ENCODE data around the gene DPF3. TPM values are rescaled to one million over a fixed set of nuclear protein-coding genes. Genes with fewer than 3 reads are reported as not detected.

The DPF3 gene
- polyA plus RNA-seq, 2 of the 4 experiments (the other 2 are of a cell fraction), result 0.05 to 0.09 TPM

DNA sequence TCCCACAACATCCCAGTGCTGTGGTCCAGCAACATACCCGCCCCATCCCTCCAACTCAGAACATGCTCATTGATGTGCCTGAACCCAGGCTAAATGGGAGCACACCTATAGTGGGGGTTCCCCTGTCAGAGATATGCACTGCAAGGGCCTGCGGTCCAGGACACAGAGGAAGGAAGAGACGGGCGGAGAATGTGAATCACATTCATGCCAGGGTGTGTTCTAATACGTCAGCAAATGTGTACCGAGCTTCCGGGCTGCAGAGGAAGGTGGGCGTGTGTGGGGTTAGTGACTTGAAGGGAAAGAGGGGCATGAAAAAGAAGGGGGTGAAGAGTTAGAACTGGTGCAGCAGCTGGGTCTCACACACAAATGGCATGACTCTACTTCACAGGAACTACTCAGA is 83.7 kb downstream of the DPF3 start:
- no peak for FAIRE-seq
- POLR2A ChIA-PET, result no interaction called here

DNA sequence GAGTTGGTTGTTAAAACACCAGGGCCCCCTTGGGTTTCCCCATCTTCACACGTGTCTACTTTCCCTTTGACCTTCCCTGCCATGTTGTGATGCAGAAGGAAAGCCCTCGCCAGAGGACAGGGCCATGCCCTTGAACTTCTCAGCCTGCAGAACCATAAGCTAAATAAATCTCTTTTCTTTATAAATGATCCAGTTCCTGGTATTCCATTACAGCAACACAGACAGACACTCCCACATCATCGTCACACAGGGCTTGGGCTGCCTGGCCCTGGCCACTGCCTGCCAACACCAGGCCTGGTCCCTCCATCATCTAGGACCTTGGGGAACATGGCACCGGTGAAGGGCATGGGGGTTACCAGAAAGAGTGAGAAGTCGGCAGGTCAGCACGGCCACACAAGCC is 84.8 kb downstream of the DPF3 start:
- no peak overlapping the region for H3K27ac ChIP-seq
- CTCF ChIA-PET, result interaction anchor here (0.9 to 2.0 kb wide), 2 partner anchors 28 to 295 kb away, joined by 4 to 7 read pairs; no protein-coding TSS in a partner anchor
- FAIRE-seq (no peak), ATAC-seq (no peak), DNase-seq (ENCODE audit: low read depth in 1 of 2, low spot score in 1 of 2) (no peak)
- H3K4me3 ChIP-seq, result no peak overlapping the region
- 40% methylated on average over 5 of the region's 6 CpGs for WGBS (ENCODE audit: missing lambda C conversion rate)
- H3K4me2 ChIP-seq, result no peak overlapping the region
- no peaks in the 10 kb centered on the region for H3K4me1 ChIP-seq
- H3K9me3 ChIP-seq, result no peaks in the 10 kb centered on the region
- POLR2A ChIA-PET, result no interaction called here
- TF ChIP-seq ZFP36 (IDR thresholded peaks at IDR 0.05; ENCODE audit: borderline replicate concordance, partially characterized antibody) (no peak), ESRRA (IDR thresholded peaks at IDR 0.05; ENCODE audit: borderline replicate concordance, low read length) (no peak), RNF2 (IDR thresholded peaks at IDR 0.05; ENCODE audit: borderline replicate concordance, low read depth) (no peak), FOSL2 (IDR thresholded peaks at IDR 0.05) (no peak), FOSL2 (CRISPR knock-in tag; IDR thresholded peaks at IDR 0.05) (no peak), NR3C1 (IDR thresholded peaks at IDR 0.05) (no peak), EHMT2 (IDR thresholded peaks at IDR 0.05; ENCODE audit: low read depth) (no peak), CEBPB (IDR thresholded peaks at IDR 0.05) (no peak), ZSCAN20 (CRISPR knock-in tag; IDR thresholded peaks at IDR 0.05) (no peak), MYC (IDR thresholded peaks at IDR 0.05; ENCODE audit: borderline replicate concordance, low read length) (no peak), BHLHE40 (IDR thresholded peaks at IDR 0.05; ENCODE audit: low read depth, low read length) (no peak), POLR2AphosphoS2 (conservative IDR thresholded peaks at IDR 0.05; ENCODE audit: low read length) (no peak), RAD21 (conservative IDR thresholded peaks at IDR 0.05 in 1 of 2, IDR thresholded peaks at IDR 0.05 in 1 of 2) (no peak), GATA3 (IDR thresholded peaks at IDR 0.05; ENCODE audit: borderline replicate concordance) (no peak), ZC3H11A (IDR thresholded peaks at IDR 0.05) (no peak)
- TF ChIP-seq, protein P1, sequence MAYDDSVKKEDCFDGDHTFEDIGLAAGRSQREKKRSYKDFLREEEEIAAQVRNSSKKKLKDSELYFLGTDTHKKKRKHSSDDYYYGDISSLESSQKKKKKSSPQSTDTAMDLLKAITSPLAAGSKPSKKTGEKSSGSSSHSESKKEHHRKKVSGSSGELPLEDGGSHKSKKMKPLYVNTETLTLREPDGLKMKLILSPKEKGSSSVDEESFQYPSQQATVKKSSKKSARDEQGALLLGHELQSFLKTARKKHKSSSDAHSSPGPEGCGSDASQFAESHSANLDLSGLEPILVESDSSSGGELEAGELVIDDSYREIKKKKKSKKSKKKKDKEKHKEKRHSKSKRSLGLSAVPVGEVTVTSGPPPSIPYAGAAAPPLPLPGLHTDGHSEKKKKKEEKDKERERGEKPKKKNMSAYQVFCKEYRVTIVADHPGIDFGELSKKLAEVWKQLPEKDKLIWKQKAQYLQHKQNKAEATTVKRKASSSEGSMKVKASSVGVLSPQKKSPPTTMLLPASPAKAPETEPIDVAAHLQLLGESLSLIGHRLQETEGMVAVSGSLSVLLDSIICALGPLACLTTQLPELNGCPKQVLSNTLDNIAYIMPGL (CRISPR knock-in tag; IDR thresholded peaks at IDR 0.05; ENCODE audit: borderline replicate concordance), result no peak
- TF ChIP-seq, protein P2, sequence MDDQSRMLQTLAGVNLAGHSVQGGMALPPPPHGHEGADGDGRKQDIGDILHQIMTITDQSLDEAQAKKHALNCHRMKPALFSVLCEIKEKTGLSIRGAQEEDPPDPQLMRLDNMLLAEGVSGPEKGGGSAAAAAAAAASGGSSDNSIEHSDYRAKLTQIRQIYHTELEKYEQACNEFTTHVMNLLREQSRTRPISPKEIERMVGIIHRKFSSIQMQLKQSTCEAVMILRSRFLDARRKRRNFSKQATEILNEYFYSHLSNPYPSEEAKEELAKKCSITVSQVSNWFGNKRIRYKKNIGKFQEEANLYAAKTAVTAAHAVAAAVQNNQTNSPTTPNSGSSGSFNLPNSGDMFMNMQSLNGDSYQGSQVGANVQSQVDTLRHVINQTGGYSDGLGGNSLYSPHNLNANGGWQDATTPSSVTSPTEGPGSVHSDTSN (IDR thresholded peaks at IDR 0.05), result no peak

More for the DNA sequence above, 83.7 kb downstream of the DPF3 start:
- H3K4me3 ChIP-seq, result no peak overlapping the region
- TF ChIP-seq NPAS2 (CRISPR knock-in tag; IDR thresholded peaks at IDR 0.05; ENCODE audit: borderline replicate concordance), result no peak
- TF ChIP-seq CBX8 (IDR thresholded peaks at IDR 0.05), result no peak
- TF ChIP-seq RFX5 (IDR thresholded peaks at IDR 0.05), result no peak
- TF ChIP-seq, protein P3, sequence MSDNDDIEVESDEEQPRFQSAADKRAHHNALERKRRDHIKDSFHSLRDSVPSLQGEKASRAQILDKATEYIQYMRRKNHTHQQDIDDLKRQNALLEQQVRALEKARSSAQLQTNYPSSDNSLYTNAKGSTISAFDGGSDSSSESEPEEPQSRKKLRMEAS (IDR thresholded peaks at IDR 0.05), result no peak
- no peak for TF ChIP-seq EHF (CRISPR knock-in tag; IDR thresholded peaks at IDR 0.05)
- no peak for TF ChIP-seq SMC3 (IDR thresholded peaks at IDR 0.05)
- no peak for TF ChIP-seq EP300 (IDR thresholded peaks at IDR 0.05)
- TF ChIP-seq ZSCAN20 (CRISPR knock-in tag; IDR thresholded peaks at IDR 0.05), result no peak
- no peak for TF ChIP-seq KDM5A (IDR thresholded peaks at IDR 0.05)
- TF ChIP-seq, protein P4, sequence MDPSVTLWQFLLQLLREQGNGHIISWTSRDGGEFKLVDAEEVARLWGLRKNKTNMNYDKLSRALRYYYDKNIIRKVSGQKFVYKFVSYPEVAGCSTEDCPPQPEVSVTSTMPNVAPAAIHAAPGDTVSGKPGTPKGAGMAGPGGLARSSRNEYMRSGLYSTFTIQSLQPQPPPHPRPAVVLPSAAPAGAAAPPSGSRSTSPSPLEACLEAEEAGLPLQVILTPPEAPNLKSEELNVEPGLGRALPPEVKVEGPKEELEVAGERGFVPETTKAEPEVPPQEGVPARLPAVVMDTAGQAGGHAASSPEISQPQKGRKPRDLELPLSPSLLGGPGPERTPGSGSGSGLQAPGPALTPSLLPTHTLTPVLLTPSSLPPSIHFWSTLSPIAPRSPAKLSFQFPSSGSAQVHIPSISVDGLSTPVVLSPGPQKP (IDR thresholded peaks at IDR 0.05; ENCODE audit: low read depth, low read length), result no peak
- TF ChIP-seq PHF8 (IDR thresholded peaks at IDR 0.05; ENCODE audit: borderline replicate concordance, low read depth), result no peak
- no peak for TF ChIP-seq ZFP36 (IDR thresholded peaks at IDR 0.05; ENCODE audit: borderline replicate concordance, partially characterized antibody)
- TF ChIP-seq, protein P1 (CRISPR knock-in tag; IDR thresholded peaks at IDR 0.05; ENCODE audit: borderline replicate concordance), result no peak
- TF ChIP-seq, protein P5, sequence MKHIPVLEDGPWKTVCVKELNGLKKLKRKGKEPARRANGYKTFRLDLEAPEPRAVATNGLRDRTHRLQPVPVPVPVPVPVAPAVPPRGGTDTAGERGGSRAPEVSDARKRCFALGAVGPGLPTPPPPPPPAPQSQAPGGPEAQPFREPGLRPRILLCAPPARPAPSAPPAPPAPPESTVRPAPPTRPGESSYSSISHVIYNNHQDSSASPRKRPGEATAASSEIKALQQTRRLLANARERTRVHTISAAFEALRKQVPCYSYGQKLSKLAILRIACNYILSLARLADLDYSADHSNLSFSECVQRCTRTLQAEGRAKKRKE (CRISPR knock-in tag; IDR thresholded peaks at IDR 0.05; ENCODE audit: low read depth), result no peak
- TF ChIP-seq POLR2A (IDR thresholded peaks at IDR 0.05; ENCODE audit: low read length), result no peak
- no peak for TF ChIP-seq NR3C1 (IDR thresholded peaks at IDR 0.05)
- TF ChIP-seq, protein P6, sequence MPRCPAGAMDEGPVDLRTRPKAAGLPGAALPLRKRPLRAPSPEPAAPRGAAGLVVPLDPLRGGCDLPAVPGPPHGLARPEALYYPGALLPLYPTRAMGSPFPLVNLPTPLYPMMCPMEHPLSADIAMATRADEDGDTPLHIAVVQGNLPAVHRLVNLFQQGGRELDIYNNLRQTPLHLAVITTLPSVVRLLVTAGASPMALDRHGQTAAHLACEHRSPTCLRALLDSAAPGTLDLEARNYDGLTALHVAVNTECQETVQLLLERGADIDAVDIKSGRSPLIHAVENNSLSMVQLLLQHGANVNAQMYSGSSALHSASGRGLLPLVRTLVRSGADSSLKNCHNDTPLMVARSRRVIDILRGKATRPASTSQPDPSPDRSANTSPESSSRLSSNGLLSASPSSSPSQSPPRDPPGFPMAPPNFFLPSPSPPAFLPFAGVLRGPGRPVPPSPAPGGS (IDR thresholded peaks at IDR 0.05), result no peak
- no peak for TF ChIP-seq JUN (IDR thresholded peaks at IDR 0.05)
- no peak for TF ChIP-seq TFCP2L1 (CRISPR knock-in tag; IDR thresholded peaks at IDR 0.05)
- no peak overlapping the region for H3K4me2 ChIP-seq
- WGBS (ENCODE audit: missing lambda C conversion rate), result 65% methylated on average over 8 of the region's 8 CpGs
- no peak for DNase-seq (ENCODE audit: low read depth in 1 of 2, low spot score in 1 of 2)
- H3K4me1 ChIP-seq, result no peaks in the 10 kb centered on the region
- no peaks in the 10 kb centered on the region for H3K9me3 ChIP-seq
- no peak for ATAC-seq
- CTCF ChIA-PET, result no interaction called here
- no peak overlapping the region for H3K27ac ChIP-seq

All from A549 (cell line).